Measurements from ENCODE around the gene GSN.

The GSN gene

GRCh38 chr9:121274851-121275250 is 6.9 kb downstream of the GSN start:
- DNase-seq: no peak

- DNase-seq: no peak
Observed at GRCh38 chr9:121275781-121276658, 8.1 kb downstream of the GSN start.

- DNase-seq: no peak
Observed at GRCh38 chr9:121277026-121277425, 9.1 kb downstream of the GSN start.

- no peak for DNase-seq
Observed at GRCh38 chr9:121277518-121278295, 9.7 kb downstream of the GSN start.

GRCh38 chr9:121278477-121279261 is 10.7 kb downstream of the GSN start:
- DNase-seq: peak; percentile 64

GRCh38 chr9:121279776-121280388 is 11.9 kb downstream of the GSN start:
- DNase-seq: no peak

- DNase-seq: no peak
Observed at GRCh38 chr9:121280715-121281613, 13.0 kb downstream of the GSN start.

GRCh38 chr9:121281614-121282276 is 13.8 kb downstream of the GSN start:
- peak; percentile 99 for DNase-seq

GRCh38 chr9:121282277-121283079 is 14.5 kb downstream of the GSN start:
- DNase-seq: peak; percentile 67

- no peak for DNase-seq
Observed at GRCh38 chr9:121283080-121283398, 15.1 kb downstream of the GSN start.

GRCh38 chr9:121283856-121284732 is 16.1 kb downstream of the GSN start:
- DNase-seq: no peak

- DNase-seq: no peak
Observed at GRCh38 chr9:121284733-121285451, 16.9 kb downstream of the GSN start.

- peak; percentile 64 for DNase-seq
Observed at GRCh38 chr9:121285835-121286687, 18.1 kb downstream of the GSN start.

GRCh38 chr9:121286688-121286972 is 18.7 kb downstream of the GSN start:
- no peak for DNase-seq

- peak; percentile 87 for DNase-seq
Observed at GRCh38 chr9:121286973-121287741, 19.2 kb downstream of the GSN start.

- no peak for DNase-seq
Observed at GRCh38 chr9:121288673-121289025, 20.7 kb downstream of the GSN start.
